ENCODE measurements around the gene CSN3. TPM values are rescaled to one million over a fixed set of nuclear protein-coding genes. Genes with fewer than 3 reads are reported as not detected.
"Not testable (repeated sequence)": the region's sequence is repeated elsewhere in the genome, so short reads cannot be mapped to it uniquely, and the experiment has no call there.

The CSN3 gene, protein sequence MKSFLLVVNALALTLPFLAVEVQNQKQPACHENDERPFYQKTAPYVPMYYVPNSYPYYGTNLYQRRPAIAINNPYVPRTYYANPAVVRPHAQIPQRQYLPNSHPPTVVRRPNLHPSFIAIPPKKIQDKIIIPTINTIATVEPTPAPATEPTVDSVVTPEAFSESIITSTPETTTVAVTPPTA
- polyA plus RNA-seq (2013, experiment 1 of 2; ENCODE audit: insufficient read length): not detected
- polyA plus RNA-seq (2013, experiment 2 of 2; ENCODE audit: insufficient read length): not detected

DNA sequence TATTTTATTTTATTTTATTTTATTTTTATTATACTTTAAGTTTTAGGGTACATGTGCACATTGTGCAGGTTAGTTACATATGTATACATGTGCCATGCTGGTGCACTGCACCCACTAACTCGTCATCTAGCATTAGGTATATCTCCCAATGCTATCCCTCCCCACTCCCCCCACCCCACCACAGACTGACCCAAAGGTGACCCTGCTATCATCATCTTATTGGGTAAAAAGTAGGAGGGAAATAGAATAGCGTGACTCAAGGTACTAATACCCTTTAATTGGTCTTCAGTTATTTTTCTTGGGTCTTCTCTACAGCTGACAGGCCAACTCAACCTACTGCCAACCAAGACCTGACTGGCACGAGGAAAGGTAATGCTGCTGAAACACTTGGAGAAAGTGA is at the start of gene CSN3:
Gene CSN3 (plus strand): TSS at position 301 of the 400 bp plus-strand sequence. CDS start 2,223 bp downstream, outside the sequence.
- not testable (repeated sequence) for DNase-seq

DNA sequence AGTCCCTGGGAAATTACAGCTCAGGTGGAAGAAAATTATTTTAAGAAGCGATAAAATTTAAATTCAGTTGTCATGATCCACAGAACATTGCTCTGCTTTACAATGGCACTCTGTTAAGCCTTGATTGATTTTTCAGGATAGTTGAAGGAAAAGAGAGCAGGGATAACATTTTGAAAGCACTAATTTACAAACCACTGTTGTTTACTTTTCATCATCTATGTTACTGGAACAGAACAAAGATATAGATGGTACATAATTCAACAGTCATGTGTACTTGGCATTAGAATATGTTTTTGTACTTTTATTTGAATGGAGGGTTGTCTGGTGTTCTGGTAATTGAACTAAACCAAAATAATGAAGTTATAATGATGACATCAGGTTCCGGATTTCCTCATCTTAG is 49.5 kb upstream of the CSN3 start:
- no peak for DNase-seq

DNA sequence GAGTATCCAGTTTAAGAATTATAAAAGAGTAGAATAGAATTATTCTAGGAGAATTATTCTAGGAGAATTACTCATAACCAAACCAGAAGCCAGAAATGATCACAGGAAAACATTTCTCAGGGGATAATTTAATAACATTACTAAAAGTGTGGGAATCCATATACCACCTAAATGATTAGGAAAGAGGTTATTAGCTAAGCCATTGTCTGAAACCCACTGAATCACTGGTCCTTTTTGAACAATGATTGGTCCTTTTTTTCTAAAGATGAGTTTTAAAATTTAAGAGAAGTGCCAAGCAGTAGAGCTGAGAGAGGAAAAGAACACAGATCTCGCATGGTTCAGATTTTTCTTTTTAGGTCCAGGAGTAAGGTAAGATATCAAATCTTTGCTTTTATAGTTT is 47.0 kb upstream of the CSN3 start, which contains the start of gene ODAM:
Gene ODAM (plus strand): TSS at position 301 of the 400 bp plus-strand sequence. CDS start 819 bp downstream, outside the sequence.
- DNase-seq: no peak

DNA sequence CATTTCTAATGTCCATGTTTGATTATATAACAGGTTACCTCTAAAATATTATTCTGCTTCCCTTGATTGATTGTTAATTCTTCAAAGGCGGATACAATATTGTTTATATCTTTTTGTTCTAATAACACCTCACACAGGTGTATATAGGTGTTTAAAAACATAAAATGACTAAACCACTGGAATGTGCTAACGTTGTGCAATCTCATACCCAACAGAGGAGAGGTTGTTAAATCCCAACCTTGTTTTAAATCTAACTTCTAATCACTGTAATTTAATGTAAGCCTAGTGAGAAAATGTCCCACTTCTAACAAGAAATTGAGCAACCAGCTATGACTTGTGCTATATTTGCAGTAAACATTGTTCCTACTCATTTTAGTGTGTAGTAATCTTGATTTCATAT is 45.5 kb upstream of the CSN3 start:
- no peak for DNase-seq

DNA sequence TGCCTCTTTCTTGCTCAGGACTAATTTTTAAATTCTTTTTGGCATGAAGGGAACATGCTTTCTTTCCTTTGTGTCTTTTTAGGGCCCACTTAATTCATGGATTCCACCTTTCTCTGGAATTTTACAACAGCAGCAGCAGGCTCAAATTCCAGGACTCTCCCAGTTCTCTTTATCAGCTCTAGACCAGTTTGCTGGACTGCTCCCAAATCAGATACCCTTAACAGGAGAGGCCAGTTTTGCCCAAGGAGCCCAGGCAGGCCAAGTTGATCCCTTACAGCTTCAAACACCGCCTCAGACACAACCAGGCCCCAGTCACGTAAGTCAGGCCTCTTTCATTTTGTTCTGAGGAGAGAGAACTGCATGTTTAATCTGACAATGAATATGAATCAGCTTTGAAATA is 44.6 kb upstream of the CSN3 start:
- no peak for DNase-seq

DNA sequence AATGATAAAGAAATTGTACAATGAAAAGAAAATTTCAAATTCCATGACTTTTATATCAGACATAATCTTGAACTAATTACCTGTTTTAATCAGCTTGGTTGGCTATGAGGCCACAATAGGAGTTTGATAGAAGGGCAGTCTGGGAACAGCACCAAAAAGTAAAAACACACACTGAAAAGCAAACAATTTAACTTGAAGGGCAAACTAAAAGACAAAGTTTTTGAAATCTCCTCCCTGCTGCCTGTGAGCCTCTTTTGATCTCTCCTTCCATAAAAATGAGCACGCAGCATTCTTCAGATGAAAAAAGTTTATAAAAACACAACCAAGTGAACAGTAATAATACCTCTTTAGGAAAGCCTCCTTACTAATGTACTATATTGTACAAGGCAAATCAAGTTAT is 38.8 kb upstream of the CSN3 start:
- DNase-seq: no peak

DNA sequence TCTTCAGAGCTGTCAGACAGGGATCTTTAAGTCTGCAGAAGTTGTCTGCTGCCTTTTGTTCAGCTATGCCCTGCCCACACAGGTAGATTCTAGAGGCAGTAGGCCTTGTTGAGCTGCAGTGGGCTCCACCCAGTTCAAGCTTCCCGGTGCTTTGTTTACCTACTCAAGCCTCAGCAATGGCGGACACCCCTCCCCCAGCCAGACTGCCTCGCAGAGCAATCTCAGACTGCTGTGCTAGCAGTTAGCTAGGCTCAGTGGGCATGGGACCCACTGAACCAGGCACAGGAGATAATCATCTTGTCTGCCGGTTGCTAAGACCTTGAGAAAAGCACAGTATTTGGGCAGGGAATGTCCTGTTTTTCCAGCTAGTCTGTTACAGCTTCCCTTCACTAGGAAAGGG is 29.6 kb upstream of the CSN3 start:
- not testable (repeated sequence) for DNase-seq

DNA sequence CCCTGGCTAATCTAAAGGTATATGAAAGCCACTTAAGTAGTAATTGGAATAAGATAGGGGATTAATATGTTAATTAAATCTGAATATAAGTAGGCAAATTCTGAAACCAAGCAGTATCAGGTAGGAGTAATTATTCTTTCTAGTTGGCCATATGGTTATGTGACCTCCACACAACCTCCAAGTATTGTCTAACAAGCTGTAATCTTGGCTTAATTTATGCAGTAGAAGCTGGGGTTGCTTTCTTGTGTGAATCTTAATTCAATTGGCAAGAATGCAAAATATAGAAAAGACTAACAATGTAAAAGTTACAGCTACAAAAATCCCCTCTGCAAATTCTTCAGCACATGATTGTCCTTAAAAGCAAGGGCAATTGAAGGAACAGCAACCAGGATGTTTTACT is 26.3 kb upstream of the CSN3 start:
- not testable (repeated sequence) for DNase-seq

DNA sequence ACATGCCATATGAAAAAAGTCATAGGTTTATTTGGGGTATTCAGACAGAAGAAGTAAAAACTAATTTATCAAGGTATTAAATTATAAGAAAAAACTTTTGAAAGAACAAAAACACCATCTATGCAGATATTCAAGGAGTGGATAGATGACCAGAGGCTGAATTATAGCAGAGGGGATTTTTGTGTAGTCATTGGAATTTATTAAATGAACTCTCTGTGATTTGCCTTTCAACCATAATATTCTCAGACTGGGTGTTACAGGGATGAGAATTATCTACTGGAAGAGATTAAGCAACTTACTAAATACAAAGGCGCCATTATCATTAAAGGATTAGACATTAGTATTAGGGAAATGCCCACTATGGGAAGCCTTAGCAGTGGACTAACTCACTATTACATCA is 25.8 kb upstream of the CSN3 start:
- not testable (repeated sequence) for DNase-seq

DNA sequence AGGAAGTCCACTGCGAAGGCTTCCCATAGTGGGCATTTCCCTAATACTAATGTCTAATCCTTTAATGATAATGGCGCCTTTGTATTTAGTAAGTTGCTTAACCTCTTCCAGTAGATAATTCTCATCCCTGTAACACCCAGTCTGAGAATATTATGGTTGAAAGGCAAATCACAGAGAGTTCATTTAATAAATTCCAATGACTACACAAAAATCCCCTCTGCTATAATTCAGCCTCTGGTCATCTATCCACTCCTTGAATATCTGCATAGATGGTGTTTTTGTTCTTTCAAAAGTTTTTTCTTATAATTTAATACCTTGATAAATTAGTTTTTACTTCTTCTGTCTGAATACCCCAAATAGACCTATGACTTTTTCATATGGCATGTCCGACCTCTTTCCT is 21.0 kb upstream of the CSN3 start:
- DNase-seq: not testable (repeated sequence)

DNA sequence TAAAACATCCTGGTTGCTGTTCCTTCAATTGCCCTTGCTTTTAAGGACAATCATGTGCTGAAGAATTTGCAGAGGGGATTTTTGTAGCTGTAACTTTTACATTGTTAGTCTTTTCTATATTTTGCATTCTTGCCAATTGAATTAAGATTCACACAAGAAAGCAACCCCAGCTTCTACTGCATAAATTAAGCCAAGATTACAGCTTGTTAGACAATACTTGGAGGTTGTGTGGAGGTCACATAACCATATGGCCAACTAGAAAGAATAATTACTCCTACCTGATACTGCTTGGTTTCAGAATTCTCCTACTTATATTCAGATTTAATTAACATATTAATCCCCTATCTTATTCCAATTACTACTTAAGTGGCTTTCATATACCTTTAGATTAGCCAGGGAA is 20.6 kb upstream of the CSN3 start:
- not testable (repeated sequence) for DNase-seq

DNA sequence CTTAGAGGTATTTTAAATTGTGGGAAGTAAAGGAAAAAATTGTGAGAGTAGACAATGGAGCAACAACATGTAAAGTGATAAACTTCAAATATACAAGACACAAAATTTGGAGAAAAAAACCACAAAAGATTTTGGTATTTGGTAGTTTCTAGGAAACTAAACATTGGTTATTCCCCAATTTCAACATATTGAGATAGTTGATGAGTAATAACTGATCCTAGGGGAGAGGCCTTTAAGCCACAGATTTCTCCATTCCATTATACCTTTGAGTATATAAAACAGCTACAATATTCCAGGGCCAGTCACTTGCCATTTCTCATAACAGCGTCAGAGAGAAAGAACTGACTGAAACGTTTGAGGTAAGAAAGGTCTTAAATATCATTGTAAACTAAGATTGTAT is 16.6 kb upstream of the CSN3 start, which contains the start of gene FDCSP:
Gene FDCSP (plus strand): TSS at position 301 of the 400 bp plus-strand sequence. CDS start 5,071 bp downstream, outside the sequence.
- DNase-seq: no peak

DNA sequence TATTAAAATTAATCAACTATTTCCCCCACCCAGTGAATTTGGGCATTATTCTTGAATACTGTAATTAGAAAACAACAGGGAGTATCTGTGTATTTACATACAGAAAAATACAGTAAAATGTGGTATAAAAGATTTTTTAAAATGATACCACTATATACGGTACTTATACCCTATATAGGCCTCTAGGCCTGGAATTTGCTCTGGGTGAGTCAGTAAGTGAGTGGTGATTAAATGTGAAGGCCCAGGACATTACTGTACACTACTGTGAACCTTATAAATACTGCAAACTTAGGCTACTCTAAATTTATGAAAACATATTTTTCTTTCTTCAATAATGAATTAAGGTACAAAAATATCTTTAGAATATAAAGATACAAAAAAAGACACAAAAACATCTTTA is 6.3 kb upstream of the CSN3 start:
- DNase-seq: no peak

DNA sequence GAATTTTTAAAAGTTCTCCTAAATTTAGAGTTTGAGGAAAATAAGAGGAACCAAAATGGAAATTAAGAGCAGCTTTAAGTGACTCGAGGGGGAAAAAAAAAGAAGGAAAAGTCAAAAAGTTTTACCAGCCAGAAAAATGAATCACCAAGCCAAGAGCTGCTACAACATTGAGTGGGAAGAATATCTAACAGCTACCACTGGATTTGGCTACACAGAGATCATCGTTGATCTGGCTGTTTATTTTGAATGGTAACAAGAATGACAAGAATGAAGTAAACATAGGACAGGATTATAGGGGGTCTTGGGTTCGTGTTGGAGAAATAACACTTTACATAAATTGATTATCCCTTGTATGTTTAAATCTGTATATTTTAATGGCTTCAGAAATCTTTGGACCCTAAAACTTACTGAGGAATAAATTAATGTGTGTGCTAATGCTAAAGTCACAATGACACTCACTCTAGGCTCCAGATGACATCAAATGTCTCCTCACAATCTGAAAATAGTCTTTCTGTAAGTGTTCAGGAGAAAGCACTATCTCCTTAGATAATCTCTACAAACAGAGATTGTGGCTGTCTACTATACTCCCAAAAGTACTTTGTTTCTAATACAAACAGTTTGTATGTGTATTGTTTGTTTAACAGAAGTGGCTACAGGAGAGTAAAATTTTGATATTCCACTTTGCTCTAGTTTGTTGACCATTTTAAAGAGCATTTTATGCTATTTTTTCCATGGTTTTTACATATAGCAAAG is 3.1 kb upstream of the CSN3 start:
- no peak for DNase-seq

DNA sequence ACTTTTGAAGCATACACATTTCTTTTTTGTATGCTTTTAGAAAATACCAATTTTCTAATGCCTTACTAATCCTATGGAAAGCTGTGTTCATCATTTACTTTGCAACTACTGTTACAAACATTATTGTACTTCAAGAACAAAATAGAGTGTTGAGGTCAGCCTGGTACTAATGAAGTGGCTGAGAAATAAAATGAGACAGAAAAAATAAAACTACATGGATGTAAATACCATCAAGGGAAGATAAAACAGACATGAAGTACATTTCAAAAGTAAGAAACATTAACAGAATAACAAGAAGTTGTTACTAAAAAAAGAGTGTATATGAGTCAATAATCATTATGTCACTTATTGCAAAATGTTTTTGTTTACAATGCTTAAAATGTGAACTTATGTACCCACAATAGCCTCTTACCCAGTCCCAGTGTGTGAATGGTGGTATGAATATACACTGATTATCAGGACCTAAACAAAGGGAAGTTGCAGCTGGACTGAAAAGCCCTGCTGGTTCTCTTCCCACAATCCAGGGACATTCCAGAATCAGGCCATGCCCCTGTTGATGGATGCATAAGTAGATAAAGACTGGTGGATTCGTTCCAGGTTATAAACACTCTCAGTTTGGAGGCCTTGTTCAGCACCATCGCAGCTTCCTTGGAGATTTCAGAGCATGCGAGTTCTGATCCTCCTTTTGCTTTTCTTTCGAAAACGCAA is 2.4 kb upstream of the CSN3 start:
- no peak for DNase-seq

DNA sequence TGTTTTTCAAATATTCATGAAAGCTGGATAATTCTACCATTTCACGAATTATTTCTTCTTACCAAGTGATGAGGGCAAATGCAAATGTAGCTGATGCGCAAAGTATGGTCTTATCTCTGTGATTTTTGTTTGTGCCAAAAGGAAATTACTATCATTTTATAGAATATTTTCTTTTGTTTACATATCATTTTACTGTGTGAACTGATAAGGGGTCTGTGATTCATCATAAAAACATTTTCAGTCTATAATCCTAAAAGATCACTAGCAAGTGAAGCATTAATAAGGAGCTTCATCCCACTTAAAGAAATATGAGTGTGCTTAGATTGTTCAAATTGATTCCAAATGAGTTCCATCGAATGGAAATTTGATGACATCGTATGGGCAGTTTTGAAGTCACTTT is 694 bp downstream of the CSN3 start:
- no peak for DNase-seq

DNA sequence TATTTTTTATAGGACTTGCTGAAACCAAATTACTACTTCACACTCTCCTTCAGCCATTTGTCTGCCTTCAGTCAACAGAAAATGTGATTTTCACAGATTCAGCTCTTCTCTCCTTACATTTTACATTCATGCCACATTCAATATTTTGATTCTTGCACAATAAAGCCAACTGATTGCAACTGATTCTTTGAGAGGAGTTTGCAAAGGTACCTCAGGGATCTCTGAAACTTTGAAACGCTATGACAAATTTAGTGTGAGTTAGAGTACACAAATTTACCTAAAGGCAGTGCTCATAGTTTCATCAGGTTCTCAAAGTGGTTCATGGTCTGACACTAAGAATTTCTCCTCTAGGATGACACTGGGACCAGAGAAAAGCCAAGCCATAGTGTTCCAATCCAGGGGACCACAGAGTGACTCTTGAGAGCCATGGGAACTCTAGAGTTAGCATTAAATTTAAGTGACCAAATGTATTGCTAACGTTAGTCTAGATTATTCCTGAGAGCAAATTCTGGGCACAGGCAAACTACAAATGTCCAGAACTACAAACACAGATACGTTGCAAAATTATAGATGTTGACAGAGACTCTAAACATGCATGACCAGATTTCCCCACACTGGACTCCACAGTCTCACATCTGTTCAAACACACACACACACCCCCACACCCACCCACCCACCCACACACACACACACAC is 9.0 kb downstream of the CSN3 start:
- no peak for DNase-seq

DNA sequence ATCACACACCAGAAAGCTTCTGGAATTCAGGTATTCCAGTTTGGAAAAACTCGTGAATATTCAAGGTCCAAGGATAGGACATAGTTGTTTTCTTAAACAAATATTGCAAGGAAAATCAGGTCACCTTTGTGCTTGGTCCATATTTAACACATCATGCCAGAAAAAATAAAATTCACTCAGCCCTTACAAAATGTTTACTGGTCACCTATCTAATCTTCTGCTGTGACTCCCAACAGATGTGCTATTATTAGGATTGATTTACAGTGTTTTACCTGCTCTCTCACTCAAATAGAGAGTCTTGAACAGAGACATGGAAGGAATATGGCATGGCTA is 9.5 kb downstream of the CSN3 start:
- no peak for DNase-seq

DNA sequence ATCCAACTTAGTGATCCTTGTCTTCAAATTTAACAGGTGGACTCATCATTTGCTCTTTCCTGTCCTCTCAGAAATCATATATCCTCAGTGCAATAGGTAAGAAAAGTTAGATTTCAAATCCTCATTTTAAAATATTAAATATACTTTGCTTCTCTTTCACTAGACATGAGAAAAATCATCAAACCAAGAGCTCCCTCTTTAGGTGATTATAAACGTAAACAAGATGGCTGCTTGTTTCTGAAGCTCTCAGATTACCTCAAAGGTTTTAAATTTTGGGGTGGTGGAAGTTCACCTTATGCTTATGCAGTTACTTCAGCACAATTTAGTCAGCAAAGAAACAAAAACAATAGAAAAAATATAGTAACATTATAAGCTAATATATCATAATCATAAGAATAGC is 27.3 kb downstream of the CSN3 start:
- no peak for DNase-seq

DNA sequence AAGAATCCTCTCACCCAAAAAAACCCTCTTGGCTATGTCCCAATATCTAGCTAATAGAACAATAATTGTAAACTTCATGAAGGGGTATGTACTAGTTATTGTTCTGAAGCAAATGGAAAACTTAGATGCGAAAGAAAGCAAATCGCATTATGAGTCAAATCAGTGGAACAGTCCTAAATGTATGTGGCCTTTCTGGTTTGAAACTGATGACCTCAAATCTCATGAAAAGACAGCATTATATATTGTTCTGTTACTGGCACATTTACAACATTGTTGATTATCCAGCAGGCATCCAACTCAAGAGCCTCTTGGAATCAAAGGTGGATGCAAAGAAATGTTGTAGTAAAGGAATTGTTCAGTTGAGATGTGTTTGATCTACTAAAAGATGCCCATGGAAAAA is 34.7 kb downstream of the CSN3 start:
- no peak for DNase-seq

DNA sequence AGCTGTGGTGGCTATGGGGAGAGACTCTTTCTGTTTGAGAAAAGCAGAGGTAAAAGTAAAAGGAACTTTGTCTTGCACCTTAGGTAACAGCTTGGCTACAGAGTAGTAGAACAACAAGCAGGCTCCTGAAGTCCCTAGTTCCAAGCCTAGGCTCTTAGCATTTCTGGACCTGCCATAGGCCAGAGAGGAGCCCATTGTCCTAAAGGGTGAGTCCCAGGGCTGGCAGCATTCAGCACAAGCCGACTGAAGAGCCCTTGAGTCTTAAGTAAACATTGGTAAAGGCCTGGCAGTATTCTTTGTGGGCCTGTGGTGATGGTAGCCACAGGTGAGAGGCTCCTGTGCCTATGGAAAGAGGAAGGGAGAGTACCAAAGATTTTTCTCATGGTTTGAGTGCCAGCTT is 38.2 kb downstream of the CSN3 start:
- DNase-seq: no peak

DNA sequence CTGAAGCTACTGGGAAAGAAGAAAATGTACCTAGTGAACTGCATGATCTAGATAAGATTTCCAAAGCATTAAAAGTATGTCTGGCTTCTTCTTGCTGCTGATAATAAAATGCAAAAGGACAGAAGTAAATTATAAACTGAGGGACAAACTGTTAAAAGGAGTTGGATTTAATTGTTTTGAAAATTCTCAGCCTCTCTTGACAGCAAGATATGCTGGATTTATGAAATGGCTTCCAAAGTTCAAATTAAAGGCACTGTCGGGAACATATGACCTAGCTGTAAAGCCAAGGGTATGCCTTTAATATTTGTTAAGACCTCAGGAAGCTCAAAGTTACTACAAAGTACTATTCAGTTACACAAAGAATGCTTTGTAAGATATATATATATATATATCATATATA is 46.3 kb downstream of the CSN3 start:
- no peak for DNase-seq

DNA sequence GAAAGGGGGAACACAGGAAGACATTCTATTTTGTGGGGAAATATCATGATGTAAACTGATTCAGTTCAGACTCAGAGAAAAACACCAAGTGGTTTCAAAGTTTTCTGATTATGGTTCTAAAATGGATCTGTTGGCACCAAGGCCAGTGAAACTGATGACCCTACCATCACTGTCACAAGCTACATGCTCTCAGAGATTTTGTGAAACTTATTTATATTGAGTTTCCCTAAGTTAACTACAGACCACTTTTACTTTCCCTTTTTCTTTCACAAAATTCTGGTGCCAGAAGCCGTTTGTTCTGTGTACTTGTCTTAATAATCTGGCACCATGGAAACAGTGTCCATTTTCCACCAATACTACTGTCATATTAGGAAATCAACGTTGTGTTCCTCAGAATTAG is 48.9 kb downstream of the CSN3 start:
- no peak for DNase-seq

All from fibroblast of skin of scalp (primary cell).